NK-92 (cell line): Measurements from ENCODE around the gene CACNG3.
"Not testable (repeated sequence)": the region's sequence is repeated elsewhere in the genome, so short reads cannot be mapped to it uniquely, and the experiment has no call there.

Experiments
- DNase-seq: peaks from one replicate; lab custom pipeline; 2025; ENCODE audit not compliant: unreplicated experiment; lab: John Stamatoyannopoulos, UW

The CACNG3 gene

GRCh38 chr16:24328835-24329452, 72.8 kb downstream of the CACNG3 start:
- DNase-seq: no peak

GRCh38 chr16:24332178-24332577, 76.0 kb downstream of the CACNG3 start:
- DNase-seq: no peak

- DNase-seq: no peak
Observed at GRCh38 chr16:24332582-24333090, 76.5 kb downstream of the CACNG3 start.

GRCh38 chr16:24336491-24336890, 80.4 kb downstream of the CACNG3 start:
- no peak for DNase-seq

- no peak for DNase-seq
Observed at GRCh38 chr16:24337013-24337412, 80.9 kb downstream of the CACNG3 start.

- not testable (repeated sequence) for DNase-seq
Observed at GRCh38 chr16:24343829-24344228, 87.7 kb downstream of the CACNG3 start.

GRCh38 chr16:24344784-24345183, 88.6 kb downstream of the CACNG3 start:
- no peak for DNase-seq

GRCh38 chr16:24345704-24346103, 89.6 kb downstream of the CACNG3 start:
- no peak for DNase-seq

GRCh38 chr16:24346734-24347133, 90.6 kb downstream of the CACNG3 start:
- no peak for DNase-seq

- DNase-seq: no peak
Observed at GRCh38 chr16:24347556-24347955, 91.4 kb downstream of the CACNG3 start.

GRCh38 chr16:24348545-24349290, 92.6 kb downstream of the CACNG3 start:
- no peak for DNase-seq

- DNase-seq: no peak
Observed at GRCh38 chr16:24349320-24349719, 93.2 kb downstream of the CACNG3 start.

GRCh38 chr16:24352746-24353145, 96.6 kb downstream of the CACNG3 start:
- no peak for DNase-seq

- DNase-seq: no peak
Observed at GRCh38 chr16:24353622-24354021, 97.5 kb downstream of the CACNG3 start.

- no peak for DNase-seq
Observed at GRCh38 chr16:24357511-24357910, 101.4 kb downstream of the CACNG3 start.

GRCh38 chr16:24358117-24358516, 102.0 kb downstream of the CACNG3 start:
- DNase-seq: no peak

- DNase-seq: no peak
Observed at GRCh38 chr16:24359490-24359889, 103.4 kb downstream of the CACNG3 start.

GRCh38 chr16:24360936-24361335, 104.8 kb downstream of the CACNG3 start:
- no peak for DNase-seq

GRCh38 chr16:24364596-24364995, 108.5 kb downstream of the CACNG3 start:
- no peak for DNase-seq

GRCh38 chr16:24367186-24367710, 111.1 kb downstream of the CACNG3 start:
- no peak for DNase-seq

- DNase-seq: no peak
Observed at GRCh38 chr16:24372824-24373223, 116.7 kb downstream of the CACNG3 start.

- no peak for DNase-seq
Observed at GRCh38 chr16:24378999-24379398, 122.9 kb downstream of the CACNG3 start.
